Measurements from ENCODE around the gene AKR7A2. TPM values are rescaled to one million over a fixed set of nuclear protein-coding genes. Genes with fewer than 3 reads are reported as not detected.
"Not testable (repeated sequence)": the region's sequence is repeated elsewhere in the genome, so short reads cannot be mapped to it uniquely, and the experiment has no call there.

AKR7A2 gene
- total and polyA plus RNA-seq, 4 experiments from 2014 or later = 25.1 to 134 (median 57.7) TPM

GRCh38 chr1:19262047-19262446 lies 49.9 kb downstream of the AKR7A2 start:
- Mint-ChIP-seq H3K27me3 (peaks cover 0 to 1% of the 10 kb centered on the region in 2 donors), H3K27ac (no peak overlapping the region), H3K4me1 (peaks cover 0 to 3% (median under 1%) of the 10 kb centered on the region in 4 donors), H3K9me3 (no peaks in the 10 kb centered on the region), H3K36me3 (peaks cover 12 to 30% of the 10 kb centered on the region in 2 donors), H3K4me3 (no peak overlapping the region)
- Histone ChIP-seq H3K27me3 (ENCODE audit: insufficient read depth, low read length) (no peaks in the 10 kb centered on the region), H3K36me3 (ENCODE audit: insufficient read depth, low read length) (peaks cover 37% of the 10 kb centered on the region), H3K9me3 (ENCODE audit: control insufficient read depth in 1 of 2, low read length in 2 of 2) (no peaks in the 10 kb centered on the region), H3K4me3 (ENCODE audit: low read length in 2 of 2) (no peak overlapping the region), H3K27ac (ENCODE audit: low read depth, low read length) (no peak overlapping the region), H3K4me1 (ENCODE audit: insufficient read depth, low read length) (no peaks in the 10 kb centered on the region)
- POLR2A ChIA-PET (ENCODE audit: partially characterized antibody) = no interaction called here
- CTCF ChIA-PET (ENCODE audit: partially characterized antibody) = no interaction called here
- DNase-seq = no peak
- intact Hi-C loops (cut with micrococcal nuclease) = no loop called here

- Histone ChIP-seq H3K9me3 (ENCODE audit: control insufficient read depth in 1 of 2, low read length in 2 of 2) (no peaks in the 10 kb centered on the region), H3K4me3 (ENCODE audit: low read length in 2 of 2) (no peak overlapping the region), H3K27ac (ENCODE audit: low read depth, low read length) (no peak overlapping the region), H3K4me1 (ENCODE audit: insufficient read depth, low read length) (no peaks in the 10 kb centered on the region), H3K36me3 (ENCODE audit: insufficient read depth, low read length) (peaks cover 51% of the 10 kb centered on the region), H3K27me3 (ENCODE audit: insufficient read depth, low read length) (no peaks in the 10 kb centered on the region)
- peaks cover 0 to 5% (median under 1%) of the 10 kb centered on the region in 4 donors for H3K4me1 Mint-ChIP-seq
- no peaks in the 10 kb centered on the region for H3K27me3 Mint-ChIP-seq
- H3K4me3 Mint-ChIP-seq = no peak overlapping the region
- POLR2A ChIA-PET (ENCODE audit: partially characterized antibody) = interaction anchor here (0.8 kb wide), 1 partner anchor 9 kb away, joined by 3 read pairs; the partner anchor contains the start of genes EMC1 and MRTO4
- no peaks in the 10 kb centered on the region for H3K9me3 Mint-ChIP-seq
- intact Hi-C loops (cut with micrococcal nuclease) = no loop called here
- peaks cover 18 to 39% of the 10 kb centered on the region in 2 donors for H3K36me3 Mint-ChIP-seq
- CTCF ChIA-PET (ENCODE audit: partially characterized antibody) = no interaction called here
- DNase-seq = no peak
- peak overlapping the region in 2 of 7 donors; percentile 35 to 75 for H3K27ac Mint-ChIP-seq
Observed at GRCh38 chr1:19260211-19261138, 51.5 kb downstream of the AKR7A2 start.

DNA sequence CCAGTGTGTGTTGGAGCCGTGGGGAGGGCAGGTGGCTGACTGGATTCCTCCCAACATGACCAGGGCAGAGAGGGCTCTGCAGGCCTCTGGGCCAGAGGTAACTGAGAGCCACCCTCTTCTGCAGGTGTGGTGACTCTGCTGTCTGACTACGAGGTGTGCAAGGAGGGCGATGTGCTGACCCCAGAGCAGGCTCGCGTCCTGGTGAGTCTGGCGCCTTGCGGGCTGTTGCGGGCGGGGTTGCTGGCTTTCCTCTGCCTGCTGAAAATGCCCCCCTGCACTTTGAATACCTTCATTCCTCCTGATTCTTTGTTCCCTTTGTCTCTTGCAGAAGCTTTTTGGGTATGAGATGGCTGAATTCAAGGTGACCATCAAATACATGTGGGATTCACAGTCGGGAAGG lies 53.6 kb downstream of the AKR7A2 start:
- ChIA-PET CTCF (ENCODE audit: partially characterized antibody) (no interaction called here), POLR2A (ENCODE audit: partially characterized antibody) (interaction anchor here (0.7 kb wide), 1 partner anchor 89 kb away, joined by 4 read pairs; no protein-coding TSS in a partner anchor)
- no peaks in the 10 kb centered on the region for H3K9me3 Mint-ChIP-seq
- no peaks in the 10 kb centered on the region for H3K27me3 ChIP-seq (ENCODE audit: insufficient read depth, low read length)
- intact Hi-C loops (cut with micrococcal nuclease) = no loop called here
- H3K4me1 ChIP-seq (ENCODE audit: insufficient read depth, low read length) = peaks cover 7% of the 10 kb centered on the region
- H3K27ac Mint-ChIP-seq = peak overlapping the region in 1 of 7 donors; percentile 29
- peaks cover 1 to 12% (median 6%) of the 10 kb centered on the region in 4 donors for H3K4me1 Mint-ChIP-seq
- H3K36me3 ChIP-seq (ENCODE audit: insufficient read depth, low read length) = peaks cover 53% of the 10 kb centered on the region
- peaks cover 18 to 43% of the 10 kb centered on the region in 2 donors for H3K36me3 Mint-ChIP-seq
- no peak overlapping the region for H3K4me3 ChIP-seq (ENCODE audit: low read length in 2 of 2)
- H3K9me3 ChIP-seq (ENCODE audit: control insufficient read depth in 1 of 2, low read length in 2 of 2) = no peaks in the 10 kb centered on the region
- H3K27me3 Mint-ChIP-seq = no peaks in the 10 kb centered on the region
- H3K27ac ChIP-seq (ENCODE audit: low read depth, low read length) = no peak overlapping the region
- DNase-seq = no peak
- no peak overlapping the region for H3K4me3 Mint-ChIP-seq

DNA sequence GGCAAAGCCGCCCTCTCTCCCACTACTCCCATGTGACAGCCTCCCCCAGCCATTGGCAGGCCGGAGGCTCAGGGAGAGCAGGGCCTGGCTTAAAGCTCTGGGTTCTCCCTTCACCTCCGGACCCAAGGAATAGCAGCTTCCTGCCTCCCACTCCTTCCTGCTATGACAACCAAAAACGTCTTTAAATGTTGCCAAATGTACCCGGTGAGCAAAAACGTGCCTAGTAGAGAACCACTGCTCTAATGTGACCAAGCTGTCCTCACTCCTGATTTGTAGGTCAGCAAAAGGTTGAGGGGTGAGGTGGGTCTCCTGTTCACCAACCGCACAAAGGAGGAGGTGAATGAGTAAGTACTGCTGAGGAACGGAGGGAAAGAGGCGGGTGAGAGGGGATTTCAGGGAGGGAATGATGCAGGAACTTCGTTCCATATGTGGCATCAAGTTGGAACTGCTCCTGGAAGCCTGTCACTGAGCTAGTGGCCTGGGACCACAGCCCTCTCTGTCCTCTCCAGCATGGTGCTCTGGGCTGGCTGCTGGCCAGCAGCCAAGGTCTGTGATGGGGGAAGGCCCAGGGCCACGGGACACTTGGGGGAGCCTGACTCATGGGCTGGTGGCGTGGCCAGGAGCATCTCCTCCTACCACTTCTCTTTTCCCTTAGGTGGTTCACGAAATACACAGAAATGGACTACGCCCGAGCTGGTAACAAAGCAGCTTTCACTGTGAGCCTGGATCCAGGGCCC lies 54.6 kb downstream of the AKR7A2 start:
- Mint-ChIP-seq H3K27me3 (no peaks in the 10 kb centered on the region), H3K36me3 (peaks cover 18 to 44% of the 10 kb centered on the region in 2 donors), H3K27ac (peak overlapping the region in 4 of 7 donors; percentile 35 to 85 (median 56)), H3K9me3 (no peaks in the 10 kb centered on the region), H3K4me3 (no peak overlapping the region), H3K4me1 (peaks cover 6 to 21% (median 12%) of the 10 kb centered on the region in 4 donors)
- POLR2A ChIA-PET (ENCODE audit: partially characterized antibody) = no interaction called here
- CTCF ChIA-PET (ENCODE audit: partially characterized antibody) = no interaction called here
- H3K27ac ChIP-seq (ENCODE audit: low read depth, low read length) = no peak overlapping the region
- no peaks in the 10 kb centered on the region for H3K9me3 ChIP-seq (ENCODE audit: control insufficient read depth in 1 of 2, low read length in 2 of 2)
- H3K36me3 ChIP-seq (ENCODE audit: insufficient read depth, low read length) = peaks cover 53% of the 10 kb centered on the region
- no peaks in the 10 kb centered on the region for H3K27me3 ChIP-seq (ENCODE audit: insufficient read depth, low read length)
- intact Hi-C loops (cut with micrococcal nuclease) = no loop called here
- peaks cover 17% of the 10 kb centered on the region for H3K4me1 ChIP-seq (ENCODE audit: insufficient read depth, low read length)
- H3K4me3 ChIP-seq (ENCODE audit: low read length in 2 of 2) = no peak overlapping the region
- no peak for DNase-seq

DNA sequence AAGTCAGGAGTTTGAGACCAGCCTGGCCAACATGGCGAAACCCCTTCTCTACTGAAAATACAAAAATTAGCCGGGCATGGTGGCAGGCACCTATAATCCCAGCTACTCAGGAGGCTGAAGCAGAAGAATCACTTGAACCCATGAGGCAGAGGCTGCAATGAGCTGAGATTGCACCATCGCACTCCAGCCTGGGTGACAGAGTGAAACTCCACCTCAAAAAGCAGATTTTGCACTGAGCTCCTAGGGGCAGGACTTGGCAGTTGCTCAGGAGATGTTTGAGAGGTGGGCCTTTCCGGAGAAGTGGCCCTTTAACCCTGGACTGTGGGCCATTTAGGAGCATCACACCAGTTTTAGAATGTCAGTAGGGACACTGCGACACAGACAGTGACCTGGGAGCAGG lies 55.6 kb downstream of the AKR7A2 start:
- H3K27ac Mint-ChIP-seq; intact Hi-C loops (cut with micrococcal nuclease); H3K9me3 Mint-ChIP-seq; H3K4me3 Mint-ChIP-seq; H3K4me3 ChIP-seq (ENCODE audit: low read length in 2 of 2); H3K27me3 ChIP-seq (ENCODE audit: insufficient read depth, low read length); H3K27me3 Mint-ChIP-seq; POLR2A ChIA-PET (ENCODE audit: partially characterized antibody); H3K9me3 ChIP-seq (ENCODE audit: control insufficient read depth in 1 of 2, low read length in 2 of 2); H3K27ac ChIP-seq (ENCODE audit: low read depth, low read length); DNase-seq: not testable (repeated sequence)
- CTCF ChIA-PET (ENCODE audit: partially characterized antibody) = interaction anchor here (1.4 kb wide), 1 partner anchor 14 kb away, joined by 5 read pairs; no protein-coding TSS in a partner anchor
- Histone ChIP-seq H3K4me1 (ENCODE audit: insufficient read depth, low read length) (peaks cover 24% of the 10 kb centered on the region), H3K36me3 (ENCODE audit: insufficient read depth, low read length) (peaks cover 53% of the 10 kb centered on the region)
- peaks cover 18 to 48% of the 10 kb centered on the region in 2 donors for H3K36me3 Mint-ChIP-seq
- peaks cover 7 to 30% (median 17%) of the 10 kb centered on the region in 4 donors for H3K4me1 Mint-ChIP-seq

DNA sequence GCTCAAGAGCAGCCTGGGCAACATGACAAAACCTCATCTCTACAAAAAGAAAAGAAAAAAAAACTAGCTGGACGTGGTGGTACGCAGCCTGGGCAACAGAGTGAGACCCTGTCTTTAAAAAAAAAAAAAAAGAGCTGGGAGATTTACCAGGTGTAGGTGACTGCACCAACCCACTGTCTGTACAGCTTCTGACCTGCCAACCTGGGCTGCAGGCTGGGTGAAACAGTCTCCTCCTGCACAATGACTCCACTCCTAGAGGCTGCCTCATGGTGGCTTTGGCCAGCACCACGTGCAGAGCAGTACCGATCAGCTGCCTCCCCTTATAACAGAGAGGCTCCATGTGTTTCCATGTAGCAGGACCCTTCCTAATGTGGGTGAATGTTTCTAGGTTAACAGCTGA lies 56.7 kb downstream of the AKR7A2 start:
- CTCF ChIA-PET (ENCODE audit: partially characterized antibody) = interaction anchor here (1.3 to 1.4 kb wide), 2 partner anchors 13 to 407 kb away, joined by 3 to 5 read pairs; no protein-coding TSS in a partner anchor
- no peak overlapping the region for H3K27ac ChIP-seq (ENCODE audit: low read depth, low read length)
- peaks cover 18 to 46% of the 10 kb centered on the region in 2 donors for H3K36me3 Mint-ChIP-seq
- no peak for DNase-seq
- POLR2A ChIA-PET (ENCODE audit: partially characterized antibody) = no interaction called here
- H3K9me3 Mint-ChIP-seq = no peaks in the 10 kb centered on the region
- H3K4me1 Mint-ChIP-seq = peaks cover 14 to 40% (median 25%) of the 10 kb centered on the region in 4 donors
- no peaks in the 10 kb centered on the region for H3K27me3 ChIP-seq (ENCODE audit: insufficient read depth, low read length)
- no peaks in the 10 kb centered on the region for H3K9me3 ChIP-seq (ENCODE audit: control insufficient read depth in 1 of 2, low read length in 2 of 2)
- peaks cover 46% of the 10 kb centered on the region for H3K36me3 ChIP-seq (ENCODE audit: insufficient read depth, low read length)
- intact Hi-C loops (cut with micrococcal nuclease) = no loop called here
- H3K4me1 ChIP-seq (ENCODE audit: insufficient read depth, low read length) = peaks cover 32% of the 10 kb centered on the region
- peak overlapping the region in 1 of 7 donors; percentile 35 for H3K27ac Mint-ChIP-seq
- no peak overlapping the region for H3K4me3 ChIP-seq (ENCODE audit: low read length in 2 of 2)
- H3K4me3 Mint-ChIP-seq = no peak overlapping the region
- H3K27me3 Mint-ChIP-seq = no peaks in the 10 kb centered on the region

GRCh38 chr1:19254416-19254815 lies 57.5 kb downstream of the AKR7A2 start:
- H3K27me3 ChIP-seq (ENCODE audit: insufficient read depth, low read length) = no peaks in the 10 kb centered on the region
- intact Hi-C loops (cut with micrococcal nuclease) = loop anchor here (5.0 kb wide), 1 partner anchor 233 kb away; the partner anchor contains the start of gene CAPZB
- Mint-ChIP-seq H3K4me3 (no peak overlapping the region), H3K36me3 (peaks cover 18 to 41% of the 10 kb centered on the region in 2 donors), H3K27me3 (no peaks in the 10 kb centered on the region), H3K27ac (no peak overlapping the region), H3K4me1 (peaks cover 15 to 42% (median 27%) of the 10 kb centered on the region in 4 donors), H3K9me3 (no peaks in the 10 kb centered on the region)
- H3K4me1 ChIP-seq (ENCODE audit: insufficient read depth, low read length) = peaks cover 40% of the 10 kb centered on the region
- H3K27ac ChIP-seq (ENCODE audit: low read depth, low read length) = no peak overlapping the region
- H3K36me3 ChIP-seq (ENCODE audit: insufficient read depth, low read length) = peaks cover 38% of the 10 kb centered on the region
- DNase-seq = no peak
- no peaks in the 10 kb centered on the region for H3K9me3 ChIP-seq (ENCODE audit: control insufficient read depth in 1 of 2, low read length in 2 of 2)
- ChIA-PET CTCF (ENCODE audit: partially characterized antibody) (no interaction called here), POLR2A (ENCODE audit: partially characterized antibody) (no interaction called here)
- no peak overlapping the region for H3K4me3 ChIP-seq (ENCODE audit: low read length in 2 of 2)
